IPS DF 4.7 (cell line): ENCODE results near the gene CLSTN3.

Experiments used
- DNase-seq: peaks from one replicate; pipeline ENCODE4 v3.0.0-alpha.2; 2013; ENCODE audit warnings: low spot score; ENCODE audit errors: extremely low read depth

The CLSTN3 gene

GRCh38 chr12:7125632-7126227 lies 4.4 kb upstream of the CLSTN3 start:
- DNase-seq = no peak

- no peak for DNase-seq
Measured at GRCh38 chr12:7127916-7128626, 2.1 kb upstream of the CLSTN3 start.

GRCh38 chr12:7128681-7129286 lies 1.4 kb upstream of the CLSTN3 start, which contains the start of gene RBP5:
RBP5 (minus strand) TSS chr12:7128889; CDS start chr12:7128775, 114 bp downstream.
- DNase-seq = no peak

GRCh38 chr12:7129287-7129871 lies 792 bp upstream of the CLSTN3 start:
- DNase-seq = no peak

- DNase-seq = no peak
Measured at GRCh38 chr12:7130701-7131501, 730 bp downstream of the CLSTN3 start.

- DNase-seq = no peak
Measured at GRCh38 chr12:7131502-7131866, 1.3 kb downstream of the CLSTN3 start.

- DNase-seq = no peak
Measured at GRCh38 chr12:7134396-7135166, 4.4 kb downstream of the CLSTN3 start.

GRCh38 chr12:7136071-7136470 lies 5.9 kb downstream of the CLSTN3 start:
- DNase-seq = no peak

- no peak for DNase-seq
Measured at GRCh38 chr12:7136676-7137075, 6.5 kb downstream of the CLSTN3 start.

GRCh38 chr12:7137908-7138307 lies 7.7 kb downstream of the CLSTN3 start:
- DNase-seq = no peak

- no peak for DNase-seq
Measured at GRCh38 chr12:7139200-7139599, 9.0 kb downstream of the CLSTN3 start.

- DNase-seq = no peak
Measured at GRCh38 chr12:7141351-7142005, 11.3 kb downstream of the CLSTN3 start.

- DNase-seq = no peak
Measured at GRCh38 chr12:7142056-7142644, 12.0 kb downstream of the CLSTN3 start.

GRCh38 chr12:7142809-7143465 lies 12.8 kb downstream of the CLSTN3 start:
- DNase-seq = no peak

GRCh38 chr12:7143564-7143963 lies 13.4 kb downstream of the CLSTN3 start:
- no peak for DNase-seq

- no peak for DNase-seq
Measured at GRCh38 chr12:7144414-7145120, 14.4 kb downstream of the CLSTN3 start.

GRCh38 chr12:7145671-7146070 lies 15.5 kb downstream of the CLSTN3 start:
- no peak for DNase-seq

GRCh38 chr12:7146228-7146627 lies 16.1 kb downstream of the CLSTN3 start:
- DNase-seq = no peak

- no peak for DNase-seq
Measured at GRCh38 chr12:7146906-7147305, 16.7 kb downstream of the CLSTN3 start.
